GM12865 (cell line): ENCODE data around the gene GNB1L.

ENCODE experiments used
- DNase-seq: peaks from one replicate; pipeline ENCODE4 v3.0.0; 2010; ENCODE audit warnings: low read depth
- H3K4me3 ChIP-seq: 2 replicates; pipeline ENCODE4 v1.5.1; 2011; ENCODE audit warnings: mild to moderate bottlenecking, low read depth, low read length, control low read depth
- TF ChIP-seq, protein P1 (sequence below): IDR thresholded peaks from 2 replicates; pipeline ENCODE4 v1.5.1; 2011; ENCODE audit warnings: low read length, control low read depth, low read depth, inconsistent platforms; ENCODE audit not compliant: insufficient read depth; ENCODE audit errors: missing control alignments

GNB1L gene

DNA sequence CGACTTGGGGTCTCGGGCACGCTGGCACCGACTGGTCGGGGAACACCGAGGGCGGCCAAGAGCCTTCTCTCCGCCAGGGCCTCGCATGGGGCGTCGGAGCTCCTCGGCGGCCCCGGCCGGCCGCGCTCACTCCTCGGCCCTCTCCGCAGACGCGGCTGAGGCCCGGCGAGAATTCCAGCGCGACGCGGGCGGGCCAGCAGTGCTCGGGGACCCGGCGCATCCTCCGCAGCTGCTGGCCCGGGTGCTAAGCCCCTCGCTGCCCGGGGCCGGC, 88.5 kb downstream of the GNB1L start:
- TF ChIP-seq, protein P1, sequence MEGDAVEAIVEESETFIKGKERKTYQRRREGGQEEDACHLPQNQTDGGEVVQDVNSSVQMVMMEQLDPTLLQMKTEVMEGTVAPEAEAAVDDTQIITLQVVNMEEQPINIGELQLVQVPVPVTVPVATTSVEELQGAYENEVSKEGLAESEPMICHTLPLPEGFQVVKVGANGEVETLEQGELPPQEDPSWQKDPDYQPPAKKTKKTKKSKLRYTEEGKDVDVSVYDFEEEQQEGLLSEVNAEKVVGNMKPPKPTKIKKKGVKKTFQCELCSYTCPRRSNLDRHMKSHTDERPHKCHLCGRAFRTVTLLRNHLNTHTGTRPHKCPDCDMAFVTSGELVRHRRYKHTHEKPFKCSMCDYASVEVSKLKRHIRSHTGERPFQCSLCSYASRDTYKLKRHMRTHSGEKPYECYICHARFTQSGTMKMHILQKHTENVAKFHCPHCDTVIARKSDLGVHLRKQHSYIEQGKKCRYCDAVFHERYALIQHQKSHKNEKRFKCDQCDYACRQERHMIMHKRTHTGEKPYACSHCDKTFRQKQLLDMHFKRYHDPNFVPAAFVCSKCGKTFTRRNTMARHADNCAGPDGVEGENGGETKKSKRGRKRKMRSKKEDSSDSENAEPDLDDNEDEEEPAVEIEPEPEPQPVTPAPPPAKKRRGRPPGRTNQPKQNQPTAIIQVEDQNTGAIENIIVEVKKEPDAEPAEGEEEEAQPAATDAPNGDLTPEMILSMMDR: no peak
- no peak for DNase-seq
- no peak overlapping the region for H3K4me3 ChIP-seq

DNA sequence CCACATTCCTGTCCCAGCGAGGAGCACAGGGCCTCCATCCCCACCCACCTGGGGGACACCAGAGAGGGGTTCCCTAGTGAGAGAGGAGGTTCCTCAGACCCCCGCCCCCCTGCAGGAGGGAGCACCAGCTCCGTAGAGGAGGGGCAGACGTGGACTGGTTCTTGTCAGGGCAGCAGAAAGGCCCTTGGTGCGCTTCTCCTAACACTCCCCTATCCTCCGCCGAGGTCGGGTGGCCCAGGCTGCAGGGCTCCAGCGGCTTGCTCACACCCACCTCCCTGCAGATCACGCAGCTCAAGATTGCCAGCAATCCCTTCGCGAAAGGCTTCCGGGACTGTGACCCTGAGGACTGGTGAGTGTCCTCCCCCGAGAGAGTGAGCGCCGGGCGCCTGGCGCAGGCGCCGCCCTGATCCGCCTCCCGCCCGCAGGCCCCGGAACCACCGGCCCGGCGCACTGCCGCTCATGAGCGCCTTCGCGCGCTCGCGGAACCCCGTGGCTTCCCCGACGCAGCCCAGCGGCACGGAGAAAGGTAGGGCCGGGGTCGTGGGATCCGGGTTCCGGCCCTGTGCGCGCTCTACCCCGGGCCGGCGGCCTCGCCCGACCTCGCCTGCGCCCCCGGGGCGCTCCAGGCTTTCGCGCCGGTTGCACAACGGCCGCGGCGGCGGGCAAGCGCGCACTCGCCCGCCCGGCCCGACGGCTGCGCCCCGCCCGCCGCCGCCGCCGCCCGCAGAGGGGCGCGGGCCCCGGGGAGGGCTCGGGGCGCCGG, 89.0 kb downstream of the GNB1L start:
- TF ChIP-seq, protein P1: no peak
- no peak overlapping the region for H3K4me3 ChIP-seq
- DNase-seq: no peak

DNA sequence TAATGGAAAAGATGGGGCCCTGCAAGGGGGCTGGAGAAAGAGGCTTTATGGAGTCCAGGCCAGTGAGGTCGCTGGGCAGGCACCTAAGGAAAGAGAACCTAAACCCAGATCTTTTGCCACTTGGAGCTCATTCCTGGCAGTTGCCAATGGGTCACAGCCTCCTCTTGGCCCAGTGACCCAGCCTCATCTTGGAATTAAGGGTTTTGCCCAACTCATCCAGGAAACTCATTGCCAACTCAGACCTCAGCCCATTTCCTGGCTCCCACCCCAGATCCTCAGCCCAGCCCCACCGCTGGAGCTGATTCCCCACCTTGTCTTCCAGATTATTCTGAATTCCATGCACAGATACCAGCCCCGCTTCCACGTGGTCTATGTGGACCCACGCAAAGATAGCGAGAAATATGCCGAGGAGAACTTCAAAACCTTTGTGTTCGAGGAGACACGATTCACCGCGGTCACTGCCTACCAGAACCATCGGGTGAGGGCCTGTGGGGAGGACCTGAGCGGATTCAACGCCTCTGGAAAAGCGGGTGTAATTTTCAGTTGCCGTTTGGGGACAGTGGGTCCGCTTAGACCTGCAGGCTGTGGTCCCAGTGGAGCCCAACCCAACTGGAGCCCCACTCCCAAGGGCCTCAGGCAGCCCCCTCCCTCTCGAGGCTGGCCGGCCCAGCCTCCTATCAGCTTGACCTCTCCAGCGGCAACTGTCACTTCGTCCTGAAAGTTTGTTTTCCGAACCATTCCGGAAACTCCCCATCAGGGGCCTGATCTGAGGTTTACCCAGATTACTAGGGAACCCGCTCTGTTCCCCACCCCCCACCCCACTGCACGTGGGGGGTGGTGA, 89.8 kb downstream of the GNB1L start:
- TF ChIP-seq, protein P1: no peak
- H3K4me3 ChIP-seq: no peak overlapping the region
- no peak for DNase-seq

DNA sequence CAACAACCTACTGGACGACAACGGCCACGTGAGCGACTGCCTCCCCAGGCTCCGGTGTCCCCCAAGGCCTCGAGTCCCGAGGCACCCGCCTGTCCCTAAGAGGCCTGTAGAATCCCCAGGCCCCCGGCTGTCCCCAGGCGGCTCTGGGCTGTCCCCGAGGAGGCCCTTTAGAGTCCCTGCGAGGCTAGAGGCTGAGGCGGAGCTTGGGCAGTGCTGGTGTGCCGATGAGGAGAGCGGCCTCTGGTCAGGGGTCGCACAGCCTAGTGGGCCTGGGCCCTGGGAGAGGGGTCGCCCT, 90.4 kb downstream of the GNB1L start:
- DNase-seq: no peak
- TF ChIP-seq, protein P1: no peak
- no peak overlapping the region for H3K4me3 ChIP-seq

DNA sequence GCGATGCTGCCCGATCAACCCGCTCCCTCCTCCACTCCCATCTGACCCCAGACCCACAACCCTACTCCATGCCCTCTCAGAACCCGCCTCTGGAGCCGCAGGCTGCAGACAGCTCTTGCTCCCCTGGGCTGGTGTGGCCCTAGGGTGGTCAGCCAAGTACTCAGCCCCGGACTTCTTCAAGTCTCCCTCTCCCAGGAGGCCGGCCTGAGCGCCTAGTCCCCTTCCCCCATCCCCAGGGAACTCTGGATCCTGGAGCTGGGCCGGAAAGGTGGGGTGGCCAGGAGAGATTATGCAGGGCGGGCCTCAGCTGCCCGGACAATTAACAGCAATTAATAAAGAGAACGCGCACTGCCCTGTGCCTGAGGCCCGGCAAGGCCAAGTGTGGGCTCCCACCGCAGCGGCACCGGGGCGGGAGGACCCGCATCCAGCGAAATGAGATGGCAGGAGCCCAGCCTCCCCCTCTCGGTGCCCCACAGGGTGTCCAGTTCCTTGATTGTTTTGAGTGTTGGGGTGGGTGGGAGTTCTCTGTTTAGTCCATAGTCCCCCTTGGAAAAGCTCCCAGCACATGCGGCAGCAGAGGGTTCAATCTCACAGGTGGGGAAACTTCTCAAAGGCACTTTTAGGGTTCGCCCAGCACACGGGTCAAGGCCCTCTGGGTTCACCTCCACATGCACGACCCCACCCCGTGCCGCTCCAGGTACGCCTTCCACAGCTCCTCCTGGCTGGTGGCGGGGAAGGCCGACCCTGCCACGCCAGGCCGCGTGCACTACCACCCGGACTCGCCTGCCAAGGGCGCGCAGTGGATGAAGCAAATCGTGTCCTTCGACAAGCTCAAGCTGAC, 91.0 kb downstream of the GNB1L start:
- no peak for DNase-seq
- no peak overlapping the region for H3K4me3 ChIP-seq
- TF ChIP-seq, protein P1: no peak

DNA sequence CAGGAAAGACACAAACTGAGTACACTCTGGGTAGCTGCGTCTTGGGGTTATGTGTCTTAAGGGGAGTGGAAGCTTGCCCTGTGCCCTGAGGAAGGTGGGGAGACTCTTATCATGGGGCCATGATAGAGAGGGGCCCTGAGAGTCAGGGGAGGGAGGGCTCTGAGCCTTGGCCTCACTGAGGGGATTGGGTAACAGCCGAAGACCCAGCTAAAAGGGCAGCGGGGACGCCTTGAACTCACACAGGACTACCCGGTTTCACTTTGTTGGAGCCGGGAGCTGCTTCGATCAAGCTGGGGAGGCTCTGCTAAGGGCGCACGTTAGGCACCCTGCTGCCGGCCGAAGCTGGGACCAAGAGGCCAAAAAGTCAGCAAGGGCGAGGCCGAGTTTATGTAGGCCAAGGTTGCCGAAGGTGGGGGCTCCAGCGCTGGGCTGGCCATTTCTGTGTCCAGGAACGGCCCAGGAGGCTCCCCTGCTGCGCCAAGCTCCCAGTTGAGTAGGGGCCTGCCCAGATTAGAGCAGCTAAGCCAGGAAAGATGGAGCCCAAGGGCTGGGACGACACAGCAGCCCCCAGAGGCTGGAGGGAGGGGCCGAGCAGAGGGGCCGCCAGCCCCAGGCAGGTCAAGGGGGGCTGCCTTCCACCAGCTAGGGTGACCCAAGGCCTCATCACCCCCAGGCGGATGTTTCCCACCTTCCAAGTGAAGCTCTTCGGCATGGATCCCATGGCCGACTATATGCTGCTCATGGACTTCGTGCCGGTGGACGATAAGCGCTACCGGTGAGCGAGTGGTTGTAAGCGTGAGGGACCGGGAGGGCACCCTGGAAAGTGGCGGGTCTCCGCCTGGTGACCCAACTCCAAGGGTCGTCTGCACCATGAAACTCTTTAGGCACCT, 91.9 kb downstream of the GNB1L start:
- TF ChIP-seq, protein P1: no peak
- H3K4me3 ChIP-seq: no peak overlapping the region
- DNase-seq: no peak
